Adrenal gland (tissue), 5 donors: ENCODE results near the gene PRRC2B.

ENCODE experiments used
- CTCF ChIP-seq, 6 experiments: fragments of 450-650 bp in 4 of 6; fragments of 200-600 bp in 2 of 6; sonication (generic) in 1 of 6; IDR thresholded peaks; 1 replicate in 5 of 6; 2 replicates in 1 of 6; pipeline versions ENCODE4 v1.5.1 to v1.8.0; 2016 to 2021; ENCODE audit warnings: antibody characterized with exemption in 6 of 6, mild to moderate bottlenecking in 2 of 6, moderate library complexity in 1 of 6
- POLR2A ChIP-seq, 2 donors: fragments of 450-650 bp; IDR thresholded peaks; one replicate each; pipeline ENCODE4 v1.6.1; 2017; ENCODE audit warnings: antibody characterized with exemption in 2 of 2, mild to moderate bottlenecking in 2 of 2, moderate library complexity in 1 of 2
- donor health status: DM: no; HTN: no; CAD: no.

GRCh38 chr9:131406563-131407436 lies 12.9 kb downstream of the PRRC2B start:
- TF ChIP-seq CTCF (IDR thresholded peaks at IDR 0.05) (no peak), POLR2A (IDR thresholded peaks at IDR 0.05) (no peak)
